ENCODE data around the gene LARP1.
"Not testable (repeated sequence)": the region's sequence is repeated elsewhere in the genome, so short reads cannot be mapped to it uniquely, and the experiment has no call there.

LARP1 gene

GRCh38 chr5:154793599-154794524, 38.7 kb downstream of the LARP1 start:
- no peak for DNase-seq (ENCODE audit: low read depth)

GRCh38 chr5:154794525-154795234, 39.5 kb downstream of the LARP1 start:
- DNase-seq (ENCODE audit: low read depth) = no peak

- DNase-seq (ENCODE audit: low read depth) = no peak
These were observed 40.0 kb downstream of the LARP1 start for GRCh38 chr5:154795235-154795596.

GRCh38 chr5:154797762-154798161, 42.6 kb downstream of the LARP1 start:
- DNase-seq (ENCODE audit: low read depth) = no peak

DNA sequence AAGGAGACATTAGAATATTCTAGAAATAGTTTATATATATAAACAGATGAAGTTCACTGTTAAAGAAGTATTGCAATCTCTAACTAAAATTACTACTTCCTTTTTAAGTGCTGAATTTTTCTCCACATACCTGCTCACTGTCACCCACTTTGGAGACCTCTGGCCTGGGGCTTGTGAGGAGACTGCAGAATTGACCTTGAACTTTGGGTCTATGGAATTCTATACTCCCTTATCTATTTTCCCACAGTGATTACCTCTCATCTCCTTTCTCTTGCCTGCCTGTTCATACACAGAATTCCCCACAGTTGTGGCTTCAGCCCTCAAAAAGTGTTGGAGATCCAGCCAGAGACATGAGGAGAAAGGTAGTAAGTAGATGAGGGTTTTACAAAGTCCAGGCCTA, 45.4 kb downstream of the LARP1 start:
- DNase-seq (ENCODE audit: low read depth) = no peak

- DNase-seq (ENCODE audit: low read depth) = no peak
These were observed 45.9 kb downstream of the LARP1 start for GRCh38 chr5:154801083-154801482.

GRCh38 chr5:154802050-154802449, 46.9 kb downstream of the LARP1 start:
- DNase-seq (ENCODE audit: low read depth) = no peak

DNA sequence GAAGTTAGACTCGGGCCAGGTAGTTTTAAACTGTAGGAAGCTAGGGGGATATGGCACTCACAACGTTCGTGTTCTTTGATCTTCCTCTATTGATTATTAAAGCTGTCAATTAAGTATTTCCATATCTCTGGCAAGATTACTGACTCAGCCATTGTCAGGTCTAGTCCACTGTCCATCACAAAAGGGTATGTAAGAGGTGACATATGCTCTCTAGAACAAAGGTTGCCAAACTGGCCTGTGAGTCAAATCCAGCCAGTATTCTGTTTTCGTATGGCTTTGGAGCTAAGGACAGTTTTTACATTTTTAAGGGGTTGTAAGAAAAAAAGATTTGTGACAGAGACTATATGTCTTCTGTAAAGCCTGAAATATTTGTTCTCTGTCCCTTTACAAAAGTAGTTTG, 51.0 kb downstream of the LARP1 start:
- DNase-seq (ENCODE audit: low read depth) = no peak

DNA sequence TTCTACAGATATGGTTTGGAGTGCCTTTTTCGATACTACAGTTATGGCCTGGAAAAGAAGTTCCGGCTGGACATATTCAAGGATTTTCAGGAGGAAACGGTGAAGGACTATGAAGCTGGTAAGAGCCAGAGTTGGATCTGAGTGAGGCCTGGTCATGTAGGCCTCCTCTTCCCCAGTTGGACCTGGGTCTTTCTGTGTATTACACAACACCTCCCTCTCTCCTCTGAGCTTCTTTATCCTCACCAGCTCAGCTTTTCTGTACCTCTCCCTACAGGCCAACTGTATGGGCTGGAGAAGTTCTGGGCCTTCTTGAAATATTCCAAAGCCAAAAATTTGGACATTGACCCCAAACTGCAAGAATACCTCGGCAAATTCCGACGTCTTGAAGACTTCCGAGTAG, 56.1 kb downstream of the LARP1 start:
- DNase-seq (ENCODE audit: low read depth) = no peak

- peak; percentile 53 for DNase-seq (ENCODE audit: low read depth)
These were observed 56.7 kb downstream of the LARP1 start for GRCh38 chr5:154811653-154812465.

DNA sequence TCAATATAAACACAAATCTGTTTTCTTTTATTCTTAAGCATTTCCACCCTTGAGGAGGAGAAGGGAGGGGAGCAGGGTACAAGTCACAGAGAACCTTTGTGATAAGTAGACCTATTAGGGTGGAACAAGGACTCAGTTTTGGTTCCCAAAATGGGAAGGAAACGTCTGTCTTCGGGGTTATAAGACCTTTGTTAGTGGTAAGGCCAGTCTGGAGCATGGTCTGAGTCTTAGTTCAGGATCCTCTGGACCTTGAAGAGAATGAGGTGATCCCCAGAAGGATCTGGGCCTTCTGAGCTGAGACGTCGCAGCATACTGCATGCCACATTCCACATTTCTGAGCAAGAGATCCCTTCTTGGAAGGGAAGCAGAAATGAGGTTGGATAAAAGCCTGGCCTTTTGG, 58.0 kb downstream of the LARP1 start:
- no peak for DNase-seq (ENCODE audit: low read depth)

GRCh38 chr5:154813736-154814135, 58.6 kb downstream of the LARP1 start:
- peak; percentile 21 for DNase-seq (ENCODE audit: low read depth)

GRCh38 chr5:154815025-154815424, 59.8 kb downstream of the LARP1 start:
- DNase-seq (ENCODE audit: low read depth) = no peak

GRCh38 chr5:154815684-154816247, 60.6 kb downstream of the LARP1 start:
- DNase-seq (ENCODE audit: low read depth) = no peak

GRCh38 chr5:154816891-154817492, 61.8 kb downstream of the LARP1 start:
- no peak for DNase-seq (ENCODE audit: low read depth)

- no peak for DNase-seq (ENCODE audit: low read depth)
These were observed 62.6 kb downstream of the LARP1 start for GRCh38 chr5:154817815-154818214.

DNA sequence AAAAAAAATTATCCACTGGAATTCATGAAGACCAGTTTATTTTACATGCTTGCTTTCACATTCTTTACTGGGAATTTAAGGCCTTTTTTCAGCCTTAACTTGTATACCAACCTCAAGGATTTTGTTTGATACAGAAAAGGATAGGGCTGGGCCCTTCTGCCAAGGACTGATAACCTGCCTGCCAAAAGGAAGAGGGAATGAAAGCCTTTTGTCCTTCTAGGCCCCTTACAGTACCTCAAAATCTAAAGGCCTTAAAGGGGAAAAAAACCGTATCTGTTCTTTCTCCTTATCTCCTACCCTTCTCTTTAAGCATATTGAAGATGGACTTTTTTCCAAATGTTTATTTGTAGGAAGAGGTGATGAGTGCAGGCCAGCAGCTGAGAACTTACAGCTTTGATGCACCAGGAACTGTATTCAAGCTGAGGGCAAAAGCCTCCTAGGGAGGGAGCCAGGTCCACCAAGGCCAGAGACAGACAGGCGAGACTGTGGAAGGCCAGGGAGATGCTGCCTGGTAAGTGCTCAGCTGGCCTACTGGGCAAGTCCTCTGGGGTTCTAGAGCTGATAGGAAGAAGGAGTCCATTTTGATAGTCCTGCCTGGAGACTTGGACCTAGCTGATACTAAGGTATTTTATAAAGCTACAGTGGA, 63.4 kb downstream of the LARP1 start:
- DNase-seq (ENCODE audit: low read depth) = no peak

DNA sequence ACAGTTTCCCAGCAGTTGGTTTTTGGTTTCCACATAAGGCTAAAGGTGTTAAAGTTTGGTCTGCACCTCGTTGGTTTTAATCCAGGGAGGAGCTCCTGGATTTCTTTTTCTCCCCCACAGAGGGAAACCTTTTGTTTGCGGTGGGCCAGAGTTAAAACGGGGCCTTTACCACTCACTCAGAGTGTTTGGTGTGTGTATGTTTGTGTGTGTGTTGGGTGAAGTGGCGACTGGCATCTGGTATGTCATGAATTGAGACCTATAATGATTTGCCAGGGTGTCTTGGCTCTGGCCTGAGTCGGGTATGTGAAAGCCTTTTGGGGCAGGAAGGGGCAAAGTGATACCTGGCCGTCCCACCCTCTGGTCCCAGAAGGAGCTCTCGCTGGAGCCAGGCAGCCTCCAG, 64.4 kb downstream of the LARP1 start:
- no peak for DNase-seq (ENCODE audit: low read depth)

GRCh38 chr5:154820383-154820782, 65.2 kb downstream of the LARP1 start:
- no peak for DNase-seq (ENCODE audit: low read depth)

DNA sequence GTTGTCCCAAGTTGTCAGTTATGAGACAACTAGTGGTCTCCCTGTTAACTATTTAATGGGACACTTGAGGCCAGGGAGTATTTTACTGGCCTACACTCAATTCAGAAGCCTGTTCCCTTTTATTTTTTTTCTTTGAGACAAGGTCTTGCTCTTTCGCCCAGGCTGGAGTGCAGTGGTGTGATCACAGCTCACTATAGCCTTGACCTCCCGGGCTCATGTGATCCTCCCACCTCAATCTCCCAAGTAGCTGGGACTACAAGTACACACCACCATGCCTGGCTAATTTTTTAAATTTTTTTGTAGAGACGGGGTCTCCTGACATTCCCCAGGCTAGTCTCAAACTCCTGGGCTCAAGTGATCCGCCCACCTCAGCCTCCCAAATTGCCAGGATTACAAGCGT, 67.7 kb downstream of the LARP1 start:
- not testable (repeated sequence) for DNase-seq (ENCODE audit: low read depth)

- DNase-seq (ENCODE audit: low read depth) = no peak
These were observed 68.4 kb downstream of the LARP1 start for GRCh38 chr5:154823605-154824004.
